IMR-90 (cell line): ENCODE results near the gene KAZN. TPM values are rescaled to one million over a fixed set of nuclear protein-coding genes. Genes with fewer than 3 reads are reported as not detected.

ENCODE experiments used
- ATAC-seq: fragments of 200-7000 bp; cut with Tn5 transposase; 2 replicates; pipeline ENCODE4 v1.9.1; 2020; ENCODE audit warnings: low read depth, mild to moderate bottlenecking, moderate library complexity
- BruUV-seq: library from RNA; stranded (reverse); fragments of 400-500 nt; replicated peaks from 2 replicates; lab custom pipeline; 2021; lab: Mats Ljungman, UMichigan
- CTCF ChIA-PET: fragments of 300-600 bp; formaldehyde crosslinking; extraction: SDS; loops from one replicate; lab custom pipeline; 2021; ENCODE audit warnings: antibody characterized with exemption; lab: Yijun Ruan, JAX
- POLR2A ChIA-PET: fragments of 300-600 bp; sonication (Branson Sonifier 250); formaldehyde crosslinking; loops from one replicate; lab custom pipeline; 2022; ENCODE audit warnings: antibody characterized with exemption; ENCODE audit not compliant: unreplicated experiment; lab: Charles Lee
- DNase-seq: peaks from one replicate; pipeline ENCODE4 v3.0.0; 2013
- H2AFZ ChIP-seq: replicated peaks from 2 replicates; pipeline ENCODE3; 2013; ENCODE audit warnings: low read length, mild to moderate bottlenecking; ENCODE audit not compliant: poor library complexity
- H2AK5ac ChIP-seq: 2 replicates; pipeline ENCODE4 v1.6.1; 2013; ENCODE audit warnings: low read depth, low read length, inconsistent platforms
- H2AK9ac ChIP-seq: replicated peaks from 2 replicates; pipeline ENCODE3; 2013; ENCODE audit warnings: mild to moderate bottlenecking, low read depth, low read length, moderate library complexity; ENCODE audit not compliant: poor library complexity
- H2BK120ac ChIP-seq: 2 replicates; pipeline ENCODE4 v1.6.1; 2013; ENCODE audit warnings: low read depth, low read length, inconsistent platforms
- H2BK15ac ChIP-seq: 3 replicates; pipeline ENCODE4 v1.6.1; 2013; ENCODE audit warnings: low read depth, low read length, inconsistent platforms
- H2BK20ac ChIP-seq: 2 replicates; pipeline ENCODE4 v1.6.1; 2013; ENCODE audit warnings: low read depth, mild to moderate bottlenecking, inconsistent platforms, low read length, moderate library complexity
- H2BK5ac ChIP-seq: 2 replicates; pipeline ENCODE4 v1.6.1; 2013; ENCODE audit warnings: mild to moderate bottlenecking, low read depth, low read length, inconsistent platforms; ENCODE audit not compliant: poor library complexity, severe bottlenecking
- H3K14ac ChIP-seq: replicated peaks from 2 replicates; pipeline ENCODE4 v1.6.1; 2013; ENCODE audit warnings: low read depth, low read length, inconsistent platforms
- H3K18ac ChIP-seq: 2 replicates; pipeline ENCODE4 v1.6.1; 2013; ENCODE audit warnings: low read depth, low read length, control low read depth
- H3K23ac ChIP-seq: 2 replicates; pipeline ENCODE4 v1.6.1; 2013; ENCODE audit warnings: low read depth, low read length, inconsistent platforms
- H3K27ac ChIP-seq: 2 replicates; pipeline ENCODE4 v1.5.1; 2013; ENCODE audit warnings: mild to moderate bottlenecking, control low read depth, low read length; ENCODE audit not compliant: insufficient read depth
- H3K27me3 ChIP-seq: 2 replicates; pipeline ENCODE4 v1.6.1; 2013; ENCODE audit warnings: low read length; ENCODE audit not compliant: control insufficient read depth, insufficient read depth
- H3K36me3 ChIP-seq: 2 replicates; pipeline ENCODE4 v1.6.1; 2013; ENCODE audit warnings: low read length, mixed read lengths; ENCODE audit not compliant: control insufficient read depth, insufficient read depth
- H3K4ac ChIP-seq: 2 replicates; pipeline ENCODE4 v1.6.1; 2013; ENCODE audit warnings: low read depth, low read length, inconsistent platforms
- H3K4me1 ChIP-seq: 2 replicates; pipeline ENCODE4 v1.6.1; 2013; ENCODE audit warnings: low read length, mixed read lengths; ENCODE audit not compliant: control insufficient read depth, insufficient read depth
- H3K4me2 ChIP-seq: 2 replicates; pipeline ENCODE4 v1.6.1; 2013; ENCODE audit warnings: low read depth, mild to moderate bottlenecking, control low read depth, low read length, moderate library complexity
- H3K4me3 ChIP-seq: 2 replicates; pipeline ENCODE4 v1.5.1; 2013; ENCODE audit warnings: low read depth, mild to moderate bottlenecking, control low read depth, low read length, moderate library complexity; ENCODE audit not compliant: insufficient read depth
- H3K56ac ChIP-seq: 2 replicates; pipeline ENCODE4 v1.6.1; 2013; ENCODE audit warnings: low read length, inconsistent platforms; ENCODE audit not compliant: insufficient read depth; ENCODE audit errors: extremely low read depth
- H3K79me1 ChIP-seq, 2 experiments: 2 replicates each; pipeline ENCODE4 v1.6.1; 2013; ENCODE audit warnings: low read length in 2 of 2, inconsistent platforms in 1 of 2, low read depth in 1 of 2
- H3K9ac ChIP-seq: 2 replicates; pipeline ENCODE4 v1.6.1; 2013; ENCODE audit warnings: low read depth, low read length, control low read depth
- H3K9me1 ChIP-seq: 2 replicates; pipeline ENCODE4 v1.6.1; 2013; ENCODE audit warnings: low read length, inconsistent platforms; ENCODE audit not compliant: insufficient read depth
- H3K9me3 ChIP-seq: 2 replicates; pipeline ENCODE4 v1.6.1; 2013; ENCODE audit warnings: low read length; ENCODE audit not compliant: control insufficient read depth, insufficient read depth
- H4K20me1 ChIP-seq: 2 replicates; pipeline ENCODE4 v1.6.1; 2013; ENCODE audit warnings: low read length, inconsistent platforms; ENCODE audit not compliant: insufficient read depth
- H4K5ac ChIP-seq: 2 replicates; pipeline ENCODE4 v1.6.1; 2013; ENCODE audit warnings: mild to moderate bottlenecking, low read depth, low read length, control low read depth
- H4K8ac ChIP-seq, 2 experiments: 2 replicates each; pipeline ENCODE4 v1.6.1; 2013; ENCODE audit warnings: low read depth in 2 of 2, low read length in 2 of 2, control low read depth in 1 of 2, inconsistent platforms in 1 of 2
- H4K91ac ChIP-seq: 2 replicates; pipeline ENCODE4 v1.6.1; 2013; ENCODE audit warnings: low read depth, low read length, inconsistent platforms; ENCODE audit not compliant: insufficient read depth
- MAFK ChIP-seq: IDR thresholded peaks from 2 replicates; pipeline ENCODE4 v1.6.1; 2012; ENCODE audit warnings: low read depth, low read length, improper control_type of control experiment
- MXI1 ChIP-seq: IDR thresholded peaks from 2 replicates; pipeline ENCODE4 v1.6.1; 2012; ENCODE audit warnings: low read depth, mild to moderate bottlenecking, low read length, moderate library complexity, borderline replicate concordance
- RCOR1 ChIP-seq: IDR thresholded peaks from 2 replicates; pipeline ENCODE4 v1.6.1; 2012; ENCODE audit warnings: mild to moderate bottlenecking, low read length, improper control_type of control experiment; ENCODE audit not compliant: insufficient replicate concordance
- WGBS, 2 experiments: methylation state at CpG; one replicate each; pipeline versions ENCODE4 v1.1.5 to v1.1.7; 2013; ENCODE audit warnings: missing lambda C conversion rate in 2 of 2; ENCODE audit not compliant: insufficient read length in 1 of 2; ENCODE audit errors: extremely low coverage in 2 of 2; 5-methylcytosine and 5-hydroxymethylcytosine counted together
- dilution Hi-C: fragments of 300-500 bp; cut with HindIII; formaldehyde crosslinking; loops from one replicate; pipeline ENCODE4 v1.14.3; 2018; ENCODE audit warnings: low sequenced_read_pairs; ENCODE audit not compliant: unreplicated experiment
- in situ Hi-C: fragments of 300-500 bp; cut with MboI; formaldehyde crosslinking; loops from 3 replicates; pipeline ENCODE4 v1.14.3; 2019; ENCODE audit warnings: low sequenced_read_pairs, inconsistent platforms, mixed read lengths
- intact Hi-C: fragments of 100-400 bp; cut with micrococcal nuclease; formaldehyde crosslinking; loops from 2 replicates; pipeline ENCODE4 v1.10.0; 2022
- polyA plus RNA-seq, 3 experiments: library from polyadenylated mRNA; depleted of rRNA; stranded (reverse); fragments of >200 nt; gene quantifications; 2 replicates each; pipeline ENCODE4 v1.2.3, GENCODE V29; 2012; ENCODE audit warnings: low replicate concordance in 1 of 3
- total RNA-seq: library from RNA; depleted of rRNA; stranded (reverse); fragments of >200 nt; gene quantifications from 2 replicates; pipeline ENCODE4 v1.2.3, GENCODE V29; 2012

KAZN gene
- total and polyA plus RNA-seq, 2 of the 4 experiments (the other 2 are of a cell fraction) = 5.2 to 10.5 TPM

DNA sequence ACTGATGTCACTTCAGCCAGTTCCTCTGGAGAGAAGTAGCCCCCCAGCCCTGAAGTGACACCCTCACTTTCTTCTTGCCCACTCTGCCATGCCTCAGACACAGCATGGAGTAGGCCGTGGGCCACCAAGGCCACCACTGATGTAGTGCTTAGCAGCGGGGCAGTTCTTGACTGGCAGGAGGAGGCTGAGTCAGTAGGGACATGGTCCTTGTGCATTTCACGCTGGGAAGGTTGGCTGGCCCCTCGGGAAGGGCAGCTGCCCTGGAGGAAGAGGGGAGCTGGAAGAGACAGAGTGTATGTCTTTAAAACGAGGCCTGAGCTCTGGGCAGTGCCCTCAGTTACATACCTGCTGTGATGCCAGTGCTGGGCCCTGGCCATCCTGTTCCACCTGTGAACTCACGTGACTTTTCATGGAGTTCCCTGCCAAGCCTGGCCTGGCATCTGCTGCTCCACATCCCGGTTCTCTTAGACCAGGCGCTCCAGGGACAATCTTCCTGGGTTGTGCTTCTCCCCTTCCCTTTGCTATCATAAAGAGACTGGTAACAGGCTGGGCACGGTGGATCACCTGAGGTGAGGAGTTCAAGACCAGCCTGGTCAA lies 396.5 kb downstream of the KAZN start:
- BruUV-seq = no TSS peak
- CTCF ChIA-PET = no interaction called here
- no peak overlapping the region for H3K27ac ChIP-seq

More for the DNA sequence above, 396.5 kb downstream of the KAZN start:
- Histone ChIP-seq H3K23ac (no peak overlapping the region), H3K4me3 (no peak overlapping the region), H2AK5ac (peak overlapping the region; percentile 62), H2AFZ (no peak overlapping the region), H3K9me1 (peaks cover 40% of the 10 kb centered on the region), H2AK9ac (peak overlapping the region; percentile 55), H4K5ac (no peak overlapping the region), H3K18ac (no peak overlapping the region), H3K56ac (no peak overlapping the region), H2BK20ac (no peak overlapping the region; the same call in 1 of the 2 replicates), H3K4ac (peak overlapping the region; percentile 51), H2BK120ac (no peak overlapping the region), H3K4me2 (no peak overlapping the region), H4K20me1 (peaks cover 20% of the 10 kb centered on the region), H3K14ac (peak overlapping the region; percentile 65; the same call in 1 of the 2 replicates), H3K79me1 (peaks cover 23 to 77% of the 10 kb centered on the region in 2 experiments), H3K4me1 (peaks cover 23% of the 10 kb centered on the region), H3K9me3 (no peaks in the 10 kb centered on the region), H4K91ac (peak overlapping the region; percentile 21; the same call in 1 of the 2 replicates), H3K36me3 (no peaks in the 10 kb centered on the region), H3K9ac (no peak overlapping the region), H3K27me3 (no peaks in the 10 kb centered on the region), H2BK5ac (no peak overlapping the region), H4K8ac (no peak overlapping the region), H2BK15ac (no peak overlapping the region)
- no peak for DNase-seq
- in situ Hi-C loops (no loop called here), intact Hi-C loops (no loop called here), dilution Hi-C loops (no loop called here)
- 92% methylated on average over 5 of the region's 9 CpGs; no CpG with 5 or more reads in 1 of the 2 experiments for WGBS, 2 experiments
- ATAC-seq = no peak
- TF ChIP-seq MAFK = no peak
- TF ChIP-seq MXI1 = no peak
- no peak for TF ChIP-seq RCOR1
- POLR2A ChIA-PET = no interaction called here
